Epidermal melanocyte (primary cell): Measurements from ENCODE around the gene SGCA.
A peak's percentile ranks its signal among the peaks of the same experiment; 100 is the strongest.

ENCODE experiments used
- DNase-seq: peaks from one replicate; pipeline ENCODE4 v3.0.0; 2011; ENCODE audit warnings: low spot score; ENCODE audit not compliant: insufficient read length

The SGCA gene

DNA sequence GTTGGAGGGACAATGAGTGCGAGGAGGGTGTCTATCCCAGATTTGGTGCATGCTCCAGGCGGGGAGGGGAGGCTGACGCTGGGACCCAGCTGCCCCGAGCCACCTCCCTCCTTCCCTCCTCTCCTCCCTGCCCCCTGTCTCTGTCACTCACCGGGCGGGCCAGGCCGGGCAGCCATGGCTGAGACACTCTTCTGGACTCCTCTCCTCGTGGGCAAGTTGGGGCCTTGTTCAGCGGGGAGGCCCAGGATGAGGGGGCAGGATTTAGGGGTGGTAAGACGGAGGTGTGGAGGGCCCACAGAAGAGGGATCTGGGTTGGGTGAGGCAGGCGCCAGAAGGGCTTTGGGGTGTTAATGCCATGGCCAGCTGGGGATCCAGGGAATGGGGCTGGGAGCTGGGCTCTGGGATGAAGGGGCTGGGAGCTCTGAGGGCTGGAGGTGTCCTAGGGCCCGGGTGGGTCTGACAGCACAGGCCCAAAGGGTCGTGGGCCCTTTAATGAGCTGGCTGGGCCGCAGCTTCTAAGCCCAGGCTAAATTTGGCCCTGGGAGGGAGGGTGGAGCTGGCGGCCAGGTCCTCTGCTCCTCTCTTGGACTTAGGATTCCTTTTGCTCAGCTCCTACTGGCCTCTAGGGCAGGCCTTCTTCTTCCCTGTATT, at the start of gene SGCA:
TSS of gene SGCA (plus strand) at position 139 of the 651 bp plus-strand sequence. CDS start at position 175, 36 bp downstream.
- DNase-seq = no peak

DNA sequence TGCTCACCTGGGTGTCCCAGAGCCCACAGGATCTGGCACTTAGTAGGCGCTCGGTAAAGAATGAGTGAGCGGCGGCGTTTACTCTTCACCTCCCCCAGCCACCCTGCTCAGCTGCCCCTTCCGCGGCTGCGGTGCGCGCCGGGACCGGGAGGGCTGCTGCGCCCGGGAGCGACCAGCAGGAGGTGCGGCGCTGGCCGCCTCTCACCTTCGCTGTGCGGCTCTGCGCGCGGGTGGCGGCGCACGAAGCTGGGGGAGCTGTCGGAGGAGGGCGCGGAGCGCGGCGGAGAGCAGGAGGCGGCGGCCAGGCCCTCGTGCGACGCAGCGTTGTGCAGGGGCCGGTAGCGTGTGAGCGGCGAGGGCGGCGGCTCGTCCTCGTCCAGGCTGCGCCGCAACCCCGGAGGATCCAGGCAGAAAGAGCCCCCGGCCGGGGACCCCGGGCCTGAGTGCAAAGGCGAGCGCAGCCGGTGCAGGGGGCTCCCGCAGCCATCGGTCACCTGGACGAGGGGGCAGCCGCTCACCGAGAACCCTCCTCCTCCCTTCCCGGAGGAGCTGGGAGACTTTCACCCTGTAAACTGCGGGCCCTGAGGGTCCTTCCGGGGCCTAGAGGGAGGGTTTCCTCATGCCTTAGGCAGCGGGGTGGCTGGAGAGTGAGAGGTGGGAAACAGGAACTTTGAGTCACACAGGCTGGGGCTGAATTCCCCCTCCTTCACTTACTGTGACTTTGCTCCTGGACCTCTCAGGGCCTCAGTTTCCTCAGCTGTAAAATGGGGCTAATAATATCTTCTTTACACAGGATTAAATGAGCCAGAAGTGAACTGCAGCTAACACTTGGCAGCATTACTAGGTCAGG, 48.4 kb upstream of the SGCA start:
- no peak for DNase-seq

DNA sequence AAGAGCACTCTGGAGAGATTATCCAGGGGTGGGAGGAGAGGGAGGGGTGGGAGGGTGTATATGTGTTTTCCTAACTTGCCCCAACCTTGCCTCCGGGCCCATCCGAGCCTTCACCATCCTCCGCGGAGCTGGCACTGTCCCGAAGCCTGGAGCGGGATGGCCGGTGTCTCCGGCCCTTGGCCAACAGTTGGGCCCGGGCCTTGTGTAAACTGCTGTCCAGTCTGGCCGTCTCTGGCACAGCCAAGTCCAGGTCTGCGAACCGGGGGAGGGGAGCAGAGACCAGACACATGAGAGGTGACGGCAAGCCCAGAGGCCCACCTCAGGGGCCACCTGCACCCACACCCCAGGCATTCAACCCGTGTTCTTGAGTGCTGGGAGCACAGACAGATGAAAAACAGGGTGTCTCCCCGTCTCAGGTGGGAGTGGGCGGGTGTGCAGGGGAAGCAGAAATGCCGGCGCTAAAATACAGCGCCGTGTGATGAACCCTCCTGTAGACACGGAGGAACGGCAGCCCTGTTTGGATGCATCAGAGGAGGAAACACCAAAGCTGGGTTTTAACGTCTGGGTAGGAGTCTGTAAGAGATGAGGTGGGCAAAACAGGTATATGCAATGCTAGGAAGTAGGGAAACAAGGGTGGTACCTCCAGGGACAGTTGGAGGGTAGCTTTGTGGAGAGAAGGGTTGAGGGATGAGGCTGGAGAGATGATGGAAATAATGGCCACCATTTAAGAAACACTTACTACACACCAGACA, 47.6 kb upstream of the SGCA start:
- no peak for DNase-seq

DNA sequence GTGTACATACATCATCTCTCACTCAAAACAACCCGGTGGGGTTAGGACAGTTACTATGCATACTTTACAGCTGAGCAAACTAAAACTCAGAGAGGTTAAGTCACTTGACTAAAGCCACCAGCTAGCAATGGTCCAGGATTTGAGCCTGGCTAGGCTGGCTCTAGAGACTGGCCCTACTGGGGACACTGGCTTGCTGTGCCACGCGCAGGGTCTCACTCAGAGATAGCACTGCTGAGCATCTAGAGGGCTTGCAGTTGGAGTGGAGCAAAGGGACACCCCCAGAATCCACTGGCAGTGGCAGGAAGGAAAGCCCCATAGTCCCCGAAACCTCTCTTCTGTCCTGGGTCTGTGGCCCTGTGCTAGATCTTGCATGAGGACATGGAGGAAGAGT, 47.0 kb upstream of the SGCA start:
- no peak for DNase-seq

DNA sequence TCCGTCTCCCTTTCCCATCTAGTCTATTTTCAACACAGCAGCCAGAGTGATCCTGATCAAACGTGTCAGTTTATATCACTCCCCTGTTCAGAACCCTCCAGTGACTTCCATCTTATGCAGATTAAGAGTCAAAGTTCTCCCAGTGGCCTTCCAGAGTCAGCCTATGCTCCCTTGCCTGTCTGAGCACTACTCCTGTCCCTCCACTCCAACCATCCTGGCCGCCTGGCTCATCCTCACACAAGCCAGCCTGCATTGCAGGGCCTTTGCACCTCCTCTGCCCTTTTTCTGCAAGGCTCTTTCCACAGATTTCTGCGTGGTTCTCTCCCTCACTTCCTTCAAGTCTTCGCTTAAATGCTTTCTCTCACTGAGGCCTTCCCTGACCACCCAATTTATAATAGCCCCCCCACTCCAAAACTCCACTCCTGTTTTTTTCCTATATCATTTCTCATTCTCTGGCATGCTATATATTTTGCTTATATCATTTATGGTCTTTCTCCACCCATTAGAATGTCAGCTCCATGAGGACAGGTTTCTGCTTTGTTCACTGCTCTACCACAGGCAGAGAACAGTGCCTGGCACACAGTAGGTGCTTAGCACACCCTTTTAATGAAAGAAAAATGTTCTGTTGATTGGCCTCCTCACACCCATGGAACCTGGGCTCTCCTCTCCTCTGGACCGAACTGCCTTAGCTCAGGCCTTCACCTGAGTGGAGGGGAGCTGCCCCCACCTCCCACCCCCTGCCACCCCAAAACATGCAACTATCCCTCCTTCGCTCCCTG, 45.1 kb upstream of the SGCA start:
- no peak for DNase-seq

DNA sequence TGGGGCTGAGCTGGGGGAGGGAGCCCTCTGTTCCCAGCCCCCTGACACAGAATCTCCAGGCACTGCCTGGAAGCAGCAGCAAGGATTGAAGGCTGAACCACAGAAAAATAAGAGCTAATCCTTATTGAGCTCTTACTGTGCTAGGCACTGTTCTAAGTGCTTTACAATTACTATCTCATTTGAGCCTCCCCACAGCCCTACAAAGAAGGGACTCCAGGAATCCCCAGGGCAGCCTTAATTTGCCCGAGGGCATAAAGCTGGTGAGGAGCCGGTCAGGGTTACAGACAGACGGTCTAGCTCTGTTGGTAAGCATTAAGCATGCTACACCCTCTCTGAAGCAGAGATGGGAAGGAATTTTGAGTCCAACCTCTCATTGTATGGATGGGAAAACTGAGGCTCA, 42.9 kb upstream of the SGCA start:
- DNase-seq = no peak

DNA sequence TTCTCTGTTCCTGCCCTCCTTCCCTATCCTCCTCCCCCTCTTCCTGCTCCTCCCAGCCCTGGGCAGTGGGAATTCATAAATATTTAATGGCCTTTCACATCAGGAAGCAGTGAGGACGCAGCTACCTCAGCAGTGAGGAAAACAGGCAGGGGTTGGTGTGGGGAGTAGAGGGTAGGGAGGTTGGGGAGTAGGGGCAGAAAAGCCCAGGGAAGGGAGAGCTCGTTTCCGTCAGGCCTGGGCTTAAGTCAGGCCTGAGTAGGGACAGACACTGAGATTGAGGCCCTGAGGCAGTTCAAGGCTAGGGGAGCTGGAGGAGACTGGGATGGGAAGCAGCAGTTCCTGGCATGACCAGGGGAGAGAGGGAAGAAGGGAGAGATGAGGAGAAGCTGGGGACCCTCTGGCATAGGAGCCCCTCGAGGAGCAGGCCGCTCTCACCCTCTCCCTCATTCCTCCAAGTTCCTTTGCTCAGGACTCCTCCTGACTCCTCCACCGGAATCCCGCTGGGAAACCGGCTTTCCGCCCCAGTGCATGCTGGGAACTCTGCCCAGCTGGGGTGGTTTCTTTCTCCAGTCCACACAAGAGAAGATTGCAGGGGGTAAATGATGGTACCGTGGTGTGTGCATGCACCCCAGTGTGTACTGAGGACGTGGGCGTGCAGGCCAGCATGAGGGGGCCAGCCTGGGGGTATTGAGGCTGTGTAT, 42.0 kb upstream of the SGCA start:
- DNase-seq = no peak

DNA sequence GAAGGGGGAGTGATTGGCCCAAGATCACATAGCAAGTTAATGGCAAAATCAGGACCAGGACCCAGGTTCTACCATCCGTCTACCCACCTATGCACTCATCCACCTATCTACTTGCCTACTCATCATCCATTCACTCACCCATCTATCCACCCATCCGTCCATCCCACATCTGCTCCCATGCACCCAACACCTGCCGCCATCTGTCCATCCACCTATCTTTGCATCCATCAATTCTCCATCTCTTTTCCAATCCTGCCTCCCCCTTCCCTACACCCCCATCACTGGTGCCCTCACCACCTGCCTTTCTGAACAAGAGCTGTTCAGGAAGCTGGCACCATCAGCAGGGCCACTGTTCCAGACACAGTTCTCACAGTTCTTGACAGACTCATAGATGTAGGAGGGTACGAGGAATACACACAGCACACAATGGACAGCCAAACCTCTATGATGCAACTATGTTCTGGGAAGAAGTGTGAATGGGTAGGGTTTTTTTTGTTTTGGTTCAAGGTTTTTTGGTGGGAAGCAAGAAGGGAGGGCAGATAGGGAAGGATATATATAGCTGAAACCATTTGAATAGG, 40.3 kb upstream of the SGCA start:
- DNase-seq = no peak

DNA sequence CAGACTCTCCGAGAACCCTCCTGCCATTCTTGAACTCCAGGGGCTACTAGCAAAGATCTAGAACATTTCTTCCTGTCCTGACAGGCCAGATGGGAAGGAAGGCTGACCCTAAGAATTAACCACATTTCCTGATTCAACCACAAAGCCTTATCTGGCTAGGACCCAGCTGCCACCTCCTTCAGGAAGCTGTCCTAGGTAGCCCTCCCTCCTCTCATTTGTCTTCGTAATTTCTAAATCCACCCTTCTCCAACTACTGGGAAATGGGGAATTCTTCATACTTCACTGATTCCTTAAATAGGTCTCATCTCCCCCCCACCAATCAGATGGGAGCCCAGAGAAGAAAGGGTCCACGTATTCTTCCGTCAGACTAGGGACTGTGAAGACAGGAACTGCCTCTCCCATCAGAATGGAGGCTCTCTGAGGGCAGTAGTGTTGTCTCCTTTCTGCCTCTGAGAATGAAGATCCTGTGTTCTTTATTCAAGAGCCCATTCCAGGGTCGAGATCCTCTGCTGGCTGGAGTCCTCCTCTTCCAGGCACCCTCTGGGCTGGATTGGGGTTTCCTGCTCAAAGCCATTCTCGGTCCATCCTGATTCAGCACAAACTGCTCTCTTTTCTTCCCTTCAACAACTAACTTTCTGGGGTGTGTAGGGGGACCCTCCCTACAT, 38.0 kb upstream of the SGCA start:
- no peak for DNase-seq

DNA sequence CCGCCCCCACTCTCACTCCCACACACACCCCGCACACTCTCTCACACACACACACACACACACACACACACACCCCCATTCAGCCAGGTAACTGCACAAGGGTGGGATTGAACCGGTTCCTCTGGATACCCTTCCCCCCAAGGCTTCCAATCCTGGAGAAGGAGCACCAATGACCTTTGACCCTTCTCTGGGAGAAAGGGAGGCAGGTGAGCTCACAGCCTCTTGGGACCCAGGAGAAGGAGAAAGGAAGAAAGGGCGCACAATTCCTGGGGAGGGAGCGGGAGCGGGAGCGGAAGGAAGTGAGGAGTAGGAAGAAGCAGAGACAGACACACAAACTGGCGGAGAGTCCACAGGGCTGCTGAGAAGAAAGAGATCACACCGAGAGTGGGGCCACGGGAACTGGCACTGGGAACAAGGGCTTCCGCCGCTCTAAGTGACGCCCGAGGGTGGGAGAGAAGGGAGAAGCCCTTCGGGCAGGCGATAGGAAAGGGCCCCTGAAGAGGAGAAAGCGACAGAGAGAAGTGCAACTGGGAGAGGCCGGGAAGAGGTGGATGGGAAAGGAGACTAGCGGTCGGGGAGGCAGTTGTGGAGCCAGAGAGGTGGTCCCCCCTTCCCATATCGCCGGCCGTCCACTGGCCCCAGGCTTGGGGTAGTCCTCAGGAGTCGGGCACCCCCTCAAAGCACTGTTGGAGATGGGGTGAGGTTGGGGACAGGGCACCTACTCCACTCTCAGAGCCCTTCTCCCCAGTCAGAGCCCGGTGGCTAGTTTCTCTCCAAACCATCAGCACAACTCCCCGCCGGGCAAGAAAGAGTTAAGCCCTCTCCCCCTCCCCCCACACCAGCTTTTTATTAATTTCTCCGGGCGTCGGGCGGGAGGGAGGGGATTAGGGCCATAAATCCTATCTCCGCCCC, 37.1 kb upstream of the SGCA start:
- no peak for DNase-seq

DNA sequence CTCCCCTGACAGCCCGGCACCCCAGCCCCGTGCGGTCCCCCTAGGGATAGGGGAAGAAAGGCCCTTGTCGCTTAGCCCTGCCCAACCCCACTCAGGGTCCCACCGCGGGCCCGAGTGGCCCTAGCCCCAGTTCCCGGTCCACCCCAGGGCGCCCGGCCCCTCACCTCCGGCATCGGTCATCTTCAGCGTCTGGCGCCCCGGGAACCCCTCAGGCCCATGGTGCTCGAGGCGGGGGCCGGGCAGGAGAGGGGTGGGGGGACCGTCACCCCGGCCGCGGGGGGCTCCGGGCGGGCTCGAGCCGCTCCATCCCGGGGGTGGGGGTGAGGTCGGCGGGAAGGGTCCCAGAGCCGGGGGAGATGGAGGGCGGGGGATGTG, 36.5 kb upstream of the SGCA start:
- no peak for DNase-seq

DNA sequence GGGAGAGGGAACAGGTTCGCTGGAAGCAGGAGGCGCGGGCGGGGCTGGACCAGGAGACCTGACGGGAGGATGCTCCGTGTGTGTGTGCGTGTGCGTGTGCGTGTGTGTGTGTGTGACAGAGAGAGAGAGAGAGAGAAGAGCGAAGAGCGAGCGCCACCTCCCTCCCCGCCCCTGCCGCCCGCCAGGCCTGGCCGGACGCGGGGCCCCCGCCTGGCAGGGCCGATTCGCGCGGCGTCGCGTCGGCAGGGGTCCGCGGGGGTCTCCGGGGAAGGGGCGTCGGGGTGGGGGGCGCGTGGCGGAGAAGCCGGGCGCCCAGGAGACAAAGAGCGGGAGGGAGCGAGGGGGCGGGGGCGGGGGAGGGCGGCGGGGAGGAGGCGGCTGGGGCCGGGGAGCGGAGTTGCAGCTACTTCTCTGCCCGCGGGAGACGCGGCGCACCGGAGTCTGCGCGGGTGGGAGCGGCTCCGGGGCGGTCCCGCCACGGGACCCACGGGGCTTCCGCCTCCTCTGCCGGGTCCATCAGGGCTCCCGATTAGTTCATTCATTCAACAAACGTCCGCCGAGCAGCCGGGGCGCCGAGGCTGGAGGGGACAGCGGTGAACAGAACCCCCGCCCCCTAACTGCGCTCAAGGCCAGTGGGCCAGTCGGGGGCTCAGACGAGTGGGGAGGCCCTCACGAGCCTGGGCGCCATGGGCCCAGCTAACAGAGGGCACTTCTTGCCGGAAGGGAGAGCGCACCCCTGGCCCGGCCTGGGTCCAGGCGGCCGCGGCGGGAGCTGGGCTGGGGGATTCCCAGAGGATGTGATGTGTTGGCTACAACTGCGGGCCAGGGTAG, 35.9 kb upstream of the SGCA start, which contains the start of gene SAMD14:
TSS of gene SAMD14 (minus strand) at position 433 of the 831 bp plus-strand sequence. CDS start 5,201 bp downstream, outside the sequence.
- DNase-seq = peak; percentile 75

DNA sequence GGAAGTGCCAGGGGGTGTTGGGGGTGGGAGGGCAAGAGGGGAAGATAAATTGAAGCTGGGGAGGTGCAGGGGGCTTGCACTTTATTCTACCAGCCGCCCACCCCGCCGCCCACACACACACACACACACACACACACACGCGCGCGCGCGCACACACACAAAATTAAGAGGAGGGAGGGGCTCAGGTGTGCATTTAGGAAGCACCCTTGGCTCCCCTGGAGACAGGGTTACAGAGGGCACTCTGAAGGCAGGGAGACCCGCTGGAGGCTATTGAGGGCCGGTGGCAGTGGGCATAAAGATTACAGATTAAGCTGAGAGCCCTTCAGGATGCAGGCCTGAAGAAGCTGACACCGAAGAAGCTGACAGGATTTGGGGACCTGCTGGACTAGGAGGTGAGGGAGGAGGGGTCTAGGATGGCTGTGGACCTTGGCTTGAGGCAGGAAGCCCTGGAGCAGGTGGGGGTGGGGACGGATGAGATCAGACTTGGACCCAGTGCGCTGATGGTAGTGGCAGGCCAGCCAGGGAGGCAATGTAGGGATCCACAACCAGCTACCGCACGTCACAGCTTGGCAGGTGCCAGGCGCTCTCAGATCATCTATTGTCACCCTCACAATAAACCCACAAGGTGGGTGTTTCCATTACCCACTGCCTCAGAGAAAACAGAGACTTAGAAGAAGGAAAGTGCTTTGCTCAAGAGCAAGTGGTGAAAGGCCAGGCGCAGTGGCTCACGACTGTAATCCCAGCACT, 35.1 kb upstream of the SGCA start:
- DNase-seq = no peak

DNA sequence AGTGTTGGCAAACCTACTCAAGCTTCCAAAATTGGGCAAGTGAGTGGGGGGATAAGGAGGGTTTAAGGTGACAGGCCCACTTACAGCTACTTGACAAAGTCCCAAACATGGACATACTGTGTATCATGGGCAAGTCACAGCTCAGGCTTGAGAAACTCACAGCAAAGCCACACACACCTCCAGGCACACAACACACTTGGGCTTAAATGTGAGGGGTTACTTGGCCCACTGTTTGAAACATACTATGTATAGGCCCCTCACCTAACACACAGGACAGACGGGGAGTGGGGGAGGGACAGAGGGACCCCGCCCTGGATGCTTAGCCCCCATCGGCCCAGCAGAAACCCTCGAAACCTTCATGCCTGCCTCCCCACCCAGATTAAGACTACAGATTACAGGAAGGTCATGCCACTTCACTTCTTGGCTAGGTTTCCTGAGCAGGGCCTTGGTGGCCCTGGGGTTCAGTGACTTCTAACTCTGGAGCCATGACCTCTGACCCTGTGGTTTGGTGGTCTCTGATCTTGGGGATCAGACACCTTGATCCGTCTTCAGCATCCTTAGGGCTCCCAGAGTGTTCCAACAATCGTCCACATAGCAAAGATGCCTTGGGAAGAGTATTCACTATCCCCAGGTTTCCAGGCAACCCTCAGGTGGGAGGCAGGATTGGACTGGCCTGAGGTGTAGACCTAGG, 33.6 kb upstream of the SGCA start:
- DNase-seq = no peak

DNA sequence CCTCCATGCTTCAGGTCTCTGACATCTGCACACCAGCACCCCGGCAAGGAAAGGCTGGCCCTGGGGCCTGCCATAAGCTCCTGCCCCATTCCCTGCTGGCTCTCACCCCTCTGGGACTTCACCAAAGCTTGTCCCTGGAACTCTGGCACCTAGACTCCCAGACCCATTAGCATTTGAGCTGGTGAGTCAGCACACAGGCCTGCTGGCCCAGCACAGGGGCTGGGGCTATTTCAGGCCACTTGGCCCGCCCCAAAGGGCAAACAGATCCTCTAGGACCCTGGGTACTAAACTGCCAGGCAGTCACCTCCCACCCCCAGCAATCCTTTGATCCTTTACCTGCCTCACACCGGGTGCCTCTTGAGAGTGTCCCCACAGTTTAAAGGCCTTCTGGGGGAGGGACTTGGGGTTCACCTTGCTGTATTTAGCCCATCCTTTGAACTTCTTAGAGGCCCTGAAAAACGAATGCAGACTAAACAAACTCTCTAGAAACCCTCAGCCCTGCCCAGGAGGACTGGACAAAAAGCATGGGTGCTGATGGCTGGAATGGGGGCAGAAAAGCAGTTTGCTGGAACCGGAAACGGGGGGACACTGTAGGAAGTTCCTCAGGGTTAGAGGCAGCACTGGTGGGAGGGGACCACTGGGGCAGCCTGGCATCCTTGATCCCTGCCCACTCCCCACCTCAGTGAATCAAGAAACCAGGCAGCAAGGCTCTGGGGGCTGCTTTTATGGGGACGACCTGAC, 32.6 kb upstream of the SGCA start:
- DNase-seq = no peak

DNA sequence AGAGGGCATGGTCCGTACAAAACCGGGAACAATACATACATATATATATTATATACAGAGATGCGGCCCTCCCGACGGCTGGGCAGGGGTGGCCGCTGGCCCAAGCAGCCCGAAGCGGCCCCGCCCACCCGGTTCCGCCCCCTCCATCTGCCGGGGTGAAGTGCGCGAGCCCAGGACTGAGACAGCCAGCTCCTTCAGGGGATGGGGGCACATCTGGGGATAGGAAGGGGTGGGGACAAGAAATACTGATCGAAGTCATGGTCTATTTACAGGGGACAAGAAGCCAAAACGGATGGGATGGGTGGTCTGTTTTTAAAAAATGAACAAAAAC, 32.1 kb upstream of the SGCA start:
- DNase-seq = no peak
